AG09309 (cell line): ENCODE measurements around the gene DENND4A.

Experiments
- DNase-seq: peaks from one replicate; pipeline ENCODE4 v3.0.0-alpha.2; 2010; ENCODE audit warnings: low read depth
- H3K4me3 ChIP-seq: 2 replicates; pipeline ENCODE4 v1.5.1; 2011; ENCODE audit warnings: mild to moderate bottlenecking, low read depth, low read length, moderate library complexity; ENCODE audit not compliant: control insufficient read depth
- CTCF ChIP-seq: IDR thresholded peaks from 2 replicates; pipeline ENCODE4 v1.5.1; 2011; ENCODE audit warnings: mild to moderate bottlenecking, low read depth, low read length, inconsistent platforms; ENCODE audit not compliant: insufficient read depth, control insufficient read depth; ENCODE audit errors: missing control alignments

Gene DENND4A

GRCh38 chr15:65766422-65767263 lies 25.4 kb downstream of the DENND4A start:
- DNase-seq = no peak
- H3K4me3 ChIP-seq = no peak overlapping the region
- TF ChIP-seq CTCF = no peak

- H3K4me3 ChIP-seq = no peak overlapping the region
- DNase-seq = no peak
- TF ChIP-seq CTCF = no peak
Measured at GRCh38 chr15:65765106-65765505, 27.0 kb downstream of the DENND4A start.

- TF ChIP-seq CTCF = no peak
- no peak for DNase-seq
Measured at GRCh38 chr15:65762914-65763787, 28.9 kb downstream of the DENND4A start.

GRCh38 chr15:65762399-65762798 lies 29.7 kb downstream of the DENND4A start:
- no peak for TF ChIP-seq CTCF
- no peak for DNase-seq
- no peak overlapping the region for H3K4me3 ChIP-seq

More at GRCh38 chr15:65762914-65763787, 28.9 kb downstream of the DENND4A start:
- H3K4me3 ChIP-seq = no peak overlapping the region

- TF ChIP-seq CTCF = no peak
- no peak for DNase-seq
- no peak overlapping the region for H3K4me3 ChIP-seq
Measured at GRCh38 chr15:65761210-65761926, 30.7 kb downstream of the DENND4A start.

GRCh38 chr15:65759441-65759840 lies 32.7 kb downstream of the DENND4A start:
- no peak for DNase-seq
- no peak overlapping the region for H3K4me3 ChIP-seq
- no peak for TF ChIP-seq CTCF
